CD14-positive monocyte (primary cell): ENCODE results near the gene UVRAG. TPM values are rescaled to one million over a fixed set of nuclear protein-coding genes. Genes with fewer than 3 reads are reported as not detected.

Source experiments
- DNase-seq, 3 donors: peaks; one replicate each; pipeline ENCODE4 v3.0.0-alpha.2; 2011 to 2022
- H2AFZ ChIP-seq: 2 replicates; pipeline ENCODE4 v1.6.0; 2012; ENCODE audit warnings: mild to moderate bottlenecking, low read depth, low read length, inconsistent platforms; ENCODE audit not compliant: insufficient read depth, poor library complexity, severe bottlenecking
- H3K27ac ChIP-seq, 2 donors: 1 replicate in 1 of 2; 2 replicates in 1 of 2; pipeline ENCODE4 v1.5.1; 2012 to 2013; ENCODE audit warnings: low read length in 2 of 2, control low read depth in 1 of 2, inconsistent platforms in 1 of 2, low read depth in 1 of 2, mild to moderate bottlenecking in 1 of 2
- H3K27me3 ChIP-seq, 2 donors: one replicate each; pipeline versions ENCODE4 v1.6.0 to v1.6.1; 2011 to 2013; ENCODE audit warnings: low read length in 2 of 2; ENCODE audit not compliant: control insufficient read depth in 2 of 2, insufficient read depth in 2 of 2
- H3K36me3 ChIP-seq, 2 donors: replicated peaks in 1 of 2; 1 replicate in 1 of 2; 2 replicates in 1 of 2; pipeline versions ENCODE4 v1.5.1 to v1.6.1; 2012 to 2013; ENCODE audit warnings: low read length in 2 of 2, control low read depth in 1 of 2, inconsistent platforms in 1 of 2, mild to moderate bottlenecking in 1 of 2; ENCODE audit not compliant: insufficient read depth in 2 of 2, control insufficient read depth in 1 of 2
- H3K4me1 ChIP-seq, 2 donors: 1 replicate in 1 of 2; 2 replicates in 1 of 2; pipeline versions ENCODE4 v1.5.1 to v1.6.1; 2012 to 2013; ENCODE audit warnings: low read length in 2 of 2, control low read depth in 1 of 2, inconsistent platforms in 1 of 2, mild to moderate bottlenecking in 1 of 2, moderate library complexity in 1 of 2; ENCODE audit not compliant: insufficient read depth in 2 of 2, control insufficient read depth in 1 of 2
- H3K4me2 ChIP-seq: replicated peaks from 2 replicates; pipeline ENCODE3; 2012; ENCODE audit warnings: low read length, moderate library complexity, mild to moderate bottlenecking; ENCODE audit not compliant: poor library complexity, severe bottlenecking; ENCODE audit errors: extremely low read depth
- H3K4me3 ChIP-seq, 3 experiments: fragments of 200-600 bp in 1 of 3; sonication (generic) in 1 of 3; replicated peaks in 1 of 3; 1 replicate in 2 of 3; 2 replicates in 1 of 3; pipeline ENCODE4 v1.5.1; 2011 to 2013; ENCODE audit warnings: low read length in 3 of 3, mild to moderate bottlenecking in 3 of 3, control low read depth in 2 of 3, low read depth in 2 of 3, inconsistent platforms in 1 of 3, moderate library complexity in 1 of 3
- H3K79me2 ChIP-seq: 2 replicates; pipeline ENCODE4 v1.6.0; 2012; ENCODE audit warnings: mild to moderate bottlenecking, control low read depth, inconsistent platforms, low read length, moderate library complexity; ENCODE audit not compliant: insufficient read depth
- H3K9ac ChIP-seq: 2 replicates; pipeline ENCODE4 v1.6.0; 2017; ENCODE audit warnings: low read length, mild to moderate bottlenecking; ENCODE audit not compliant: insufficient read depth, poor library complexity, severe bottlenecking
- H3K9me3 ChIP-seq, 2 donors: replicated peaks in 1 of 2; 1 replicate in 1 of 2; 2 replicates in 1 of 2; pipeline versions ENCODE4 v1.5.1 to v1.6.1; 2012 to 2013; ENCODE audit warnings: low read length in 2 of 2, control low read depth in 1 of 2; ENCODE audit not compliant: control insufficient read depth in 1 of 2, insufficient read depth in 1 of 2
- H4K20me1 ChIP-seq: 2 replicates; pipeline ENCODE4 v1.6.0; 2012; ENCODE audit warnings: mild to moderate bottlenecking, low read length, control low read depth, moderate library complexity; ENCODE audit not compliant: insufficient read depth
- H3K27ac Mint-ChIP-seq, 7 donors: one replicate each; pipeline ENCODE4 v1.8.0; 2020; ENCODE audit warnings: mild to moderate bottlenecking in 7 of 7, mixed read lengths in 7 of 7, moderate library complexity in 6 of 7, inconsistent platforms in 2 of 7
- H3K27me3 Mint-ChIP-seq, 3 donors: one replicate each; pipeline ENCODE4 v1.8.0; 2021 to 2022; ENCODE audit warnings: low read depth in 3 of 3, mild to moderate bottlenecking in 3 of 3, mixed read lengths in 3 of 3, moderate library complexity in 3 of 3, inconsistent platforms in 1 of 3
- H3K36me3 Mint-ChIP-seq, 2 donors: one replicate each; pipeline ENCODE4 v1.8.0; 2020; ENCODE audit warnings: mixed read lengths in 2 of 2, inconsistent platforms in 1 of 2, mild to moderate bottlenecking in 1 of 2
- H3K4me1 Mint-ChIP-seq: one replicate; pipeline ENCODE4 v1.8.0; 2020; ENCODE audit warnings: mild to moderate bottlenecking, mixed read lengths
- H3K4me3 Mint-ChIP-seq, 2 donors: one replicate each; pipeline ENCODE4 v1.8.0; 2020; ENCODE audit warnings: mild to moderate bottlenecking in 2 of 2, mixed read lengths in 2 of 2, moderate library complexity in 1 of 2
- H3K9me3 Mint-ChIP-seq, 7 donors: one replicate each; pipeline ENCODE4 v1.8.0; 2020 to 2022; ENCODE audit warnings: mixed read lengths in 7 of 7, mild to moderate bottlenecking in 6 of 7, moderate library complexity in 6 of 7, inconsistent platforms in 2 of 7
- CTCF ChIP-seq: fragments of 200-600 bp; IDR thresholded peaks from one replicate; pipeline ENCODE4 v1.8.0; 2022; ENCODE audit warnings: antibody characterized with exemption, mild to moderate bottlenecking
- WGBS: methylation state at CpG from one replicate; pipeline ENCODE4 v1.1.5; 2013; ENCODE audit warnings: missing lambda C conversion rate; ENCODE audit not compliant: insufficient coverage; 5-methylcytosine and 5-hydroxymethylcytosine counted together
- intact Hi-C, 2 donors: fragments of 100-400 bp; cut with micrococcal nuclease; formaldehyde crosslinking; loops; one replicate each; pipeline versions ENCODE4 v1.15.0 to v1.15.1; 2023
- polyA plus RNA-seq, 3 donors: library from polyadenylated mRNA; depleted of rRNA in 1 of 3; unstranded in 2 of 3; stranded (reverse) in 1 of 3; fragments of 300-500 nt in 2 of 3; fragments of >200 nt in 1 of 3; fragmentation: Illumina TruSeq in 2 of 3; gene quantifications; 1 replicate in 2 of 3; 2 replicates in 1 of 3; pipeline ENCODE4 v1.2.3, GENCODE V29; 2012 to 2021

UVRAG gene
- polyA plus RNA-seq, 3 donors, result 13.7 to 20.5 (median 20.0) TPM

GRCh38 chr11:76048763-76049162 lies 233.8 kb downstream of the UVRAG start:
- H3K4me3 Mint-ChIP-seq, result no peak overlapping the region
- H3K4me1 Mint-ChIP-seq, result no peaks in the 10 kb centered on the region
- no peak for TF ChIP-seq CTCF
- peaks cover 31 to 41% of the 10 kb centered on the region in 2 donors for H3K36me3 Mint-ChIP-seq
- no peaks in the 10 kb centered on the region for H3K79me2 ChIP-seq
- no peak overlapping the region for H3K4me2 ChIP-seq
- no peak overlapping the region for H3K9ac ChIP-seq
- no peaks in the 10 kb centered on the region for H3K27me3 ChIP-seq
- intact Hi-C loops, result no loop called here
- H3K4me1 ChIP-seq, result no peaks in the 10 kb centered on the region
- no CpG with 5 or more reads among the region's 5 CpGs for WGBS
- peaks cover 3% of the 10 kb centered on the region for H4K20me1 ChIP-seq
- no peak overlapping the region for H3K27ac Mint-ChIP-seq
- H3K36me3 ChIP-seq, result peaks cover 8 to 16% of the 10 kb centered on the region in 2 donors
- no peak for DNase-seq
- no peak overlapping the region for H3K27ac ChIP-seq
- H3K9me3 Mint-ChIP-seq, result peaks cover 4 to 15% (median 9%) of the 10 kb centered on the region in 7 donors
- no peaks in the 10 kb centered on the region for H3K27me3 Mint-ChIP-seq
- peaks cover 0 to 6% of the 10 kb centered on the region in 2 donors for H3K9me3 ChIP-seq
- no peak overlapping the region for H3K4me3 ChIP-seq
- no peak overlapping the region for H2AFZ ChIP-seq

GRCh38 chr11:76049511-76049910 lies 234.5 kb downstream of the UVRAG start:
- Mint-ChIP-seq H3K4me3 (no peak overlapping the region), H3K27ac (no peak overlapping the region), H3K27me3 (no peaks in the 10 kb centered on the region), H3K9me3 (peaks cover 4 to 15% (median 9%) of the 10 kb centered on the region in 7 donors), H3K36me3 (peaks cover 34 to 47% of the 10 kb centered on the region in 2 donors), H3K4me1 (no peaks in the 10 kb centered on the region)
- no CpG with 5 or more reads among the region's 3 CpGs for WGBS
- H3K4me1 ChIP-seq, result no peaks in the 10 kb centered on the region
- no peak overlapping the region for H3K9ac ChIP-seq
- H2AFZ ChIP-seq, result no peak overlapping the region
- no peak for DNase-seq
- intact Hi-C loops, result no loop called here
- TF ChIP-seq CTCF, result no peak
- H3K36me3 ChIP-seq, result peaks cover 5 to 15% of the 10 kb centered on the region in 2 donors
- peaks cover 6% of the 10 kb centered on the region for H4K20me1 ChIP-seq
- H3K27me3 ChIP-seq, result no peaks in the 10 kb centered on the region
- H3K9me3 ChIP-seq, result peaks cover 0 to 6% of the 10 kb centered on the region in 2 donors
- no peak overlapping the region for H3K4me2 ChIP-seq
- H3K4me3 ChIP-seq, result no peak overlapping the region
- no peaks in the 10 kb centered on the region for H3K79me2 ChIP-seq
- no peak overlapping the region for H3K27ac ChIP-seq
